Measurements from ENCODE around the gene ACOT7.

ACOT7 gene

GRCh38 chr1:6424000-6424565 lies 30.5 kb upstream of the ACOT7 start:
- DNase-seq (ENCODE audit: low read depth): no peak

DNA sequence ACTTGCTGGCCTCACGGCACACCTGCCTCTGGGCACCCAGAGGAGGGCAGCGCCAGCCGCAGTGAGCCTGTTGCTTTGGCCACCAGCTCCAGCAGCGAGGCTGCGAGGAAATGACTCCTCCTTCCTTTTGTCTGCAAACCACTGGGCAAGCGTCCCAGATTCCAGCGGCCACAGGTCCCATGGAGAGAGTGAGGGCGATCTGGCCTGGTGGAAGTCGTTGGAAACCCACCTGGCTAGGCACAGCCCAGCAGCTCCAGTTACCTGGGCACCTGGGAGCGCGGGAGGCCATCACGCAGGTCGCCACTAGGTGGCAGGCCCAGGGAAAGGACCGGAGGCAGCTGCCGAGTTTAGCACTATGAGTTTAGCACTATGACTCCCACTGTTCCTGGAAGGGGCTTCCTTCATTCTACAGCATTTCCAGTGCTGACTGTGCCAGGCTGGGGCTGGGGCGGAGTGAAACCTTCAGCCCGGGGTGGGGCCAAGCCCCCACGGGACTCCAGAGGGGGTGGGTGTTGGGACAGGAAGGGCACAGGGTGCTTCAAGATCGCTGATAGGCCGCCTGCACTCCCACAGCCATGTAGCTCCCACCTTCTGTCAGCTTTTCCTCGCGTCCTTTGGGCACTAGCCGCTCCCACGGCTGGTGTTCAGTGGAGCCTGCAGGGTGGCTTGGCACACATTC lies 29.9 kb upstream of the ACOT7 start:
- DNase-seq (ENCODE audit: low read depth): peak; percentile 55

- DNase-seq (ENCODE audit: low read depth): no peak
Observed at GRCh38 chr1:6421266-6421665, 27.7 kb upstream of the ACOT7 start.

DNA sequence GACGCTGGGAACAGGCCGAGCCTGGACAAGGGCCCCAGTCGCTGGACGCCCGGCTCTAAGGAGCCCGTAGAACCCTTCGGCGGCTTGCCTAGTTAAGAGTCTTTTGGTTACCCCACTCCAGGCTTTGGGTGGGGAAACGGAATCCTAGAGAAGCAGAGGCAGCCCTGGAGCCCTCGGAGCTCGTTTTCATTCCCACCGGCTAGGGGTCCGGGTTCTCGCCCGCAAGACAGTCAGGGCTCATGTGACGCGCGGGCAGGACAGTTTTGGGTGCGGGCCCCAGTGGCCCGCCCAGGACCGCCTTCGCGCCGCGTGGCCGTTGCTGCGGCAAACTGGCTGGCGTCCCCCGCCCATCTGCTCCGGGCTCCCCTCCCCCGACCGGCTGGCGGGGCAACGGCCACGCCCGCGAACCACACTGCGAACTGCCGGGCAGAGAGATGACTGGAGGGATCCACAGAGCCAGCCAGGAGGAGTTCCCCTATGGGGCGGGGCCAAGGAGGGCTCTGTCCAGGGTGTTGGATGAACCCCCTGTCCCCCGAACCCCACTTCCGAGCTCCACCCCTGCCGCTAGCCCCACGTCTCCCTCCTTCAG lies 27.0 kb upstream of the ACOT7 start:
- DNase-seq (ENCODE audit: low read depth): no peak

- no peak for DNase-seq (ENCODE audit: low read depth)
Observed at GRCh38 chr1:6419804-6420453, 26.4 kb upstream of the ACOT7 start, which contains the start of gene HES2. Gene HES2 (minus strand): TSS chr1:6419919. CDS start chr1:6419820, 99 bp downstream.

GRCh38 chr1:6419397-6419803 lies 25.8 kb upstream of the ACOT7 start:
- DNase-seq (ENCODE audit: low read depth): no peak

GRCh38 chr1:6418668-6419396 lies 25.3 kb upstream of the ACOT7 start:
- no peak for DNase-seq (ENCODE audit: low read depth)

- no peak for DNase-seq (ENCODE audit: low read depth)
Observed at GRCh38 chr1:6417961-6418667, 24.5 kb upstream of the ACOT7 start.

DNA sequence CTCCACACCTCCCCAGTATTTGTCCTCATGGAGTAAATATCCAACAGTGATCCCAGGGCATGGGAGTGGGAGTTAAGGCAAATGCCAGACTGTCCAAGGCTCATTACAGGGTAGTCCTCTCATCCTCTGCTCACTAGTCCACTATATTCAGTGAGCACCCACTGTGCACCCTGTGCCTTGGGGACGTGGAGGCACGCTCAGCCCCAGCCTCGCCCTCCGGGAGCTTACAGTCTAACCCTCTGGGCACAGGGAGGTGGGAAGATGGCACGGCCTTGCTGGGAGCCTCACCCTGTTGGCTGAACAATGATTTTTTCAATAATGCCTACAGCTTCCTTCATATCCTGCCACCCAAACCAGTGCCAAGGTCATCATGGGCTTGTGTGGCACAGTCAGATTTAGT lies 23.3 kb upstream of the ACOT7 start:
- no peak for DNase-seq (ENCODE audit: low read depth)

- DNase-seq (ENCODE audit: low read depth): no peak
Observed at GRCh38 chr1:6416295-6416656, 22.7 kb upstream of the ACOT7 start.

- no peak for DNase-seq (ENCODE audit: low read depth)
Observed at GRCh38 chr1:6414881-6415626, 21.5 kb upstream of the ACOT7 start.

DNA sequence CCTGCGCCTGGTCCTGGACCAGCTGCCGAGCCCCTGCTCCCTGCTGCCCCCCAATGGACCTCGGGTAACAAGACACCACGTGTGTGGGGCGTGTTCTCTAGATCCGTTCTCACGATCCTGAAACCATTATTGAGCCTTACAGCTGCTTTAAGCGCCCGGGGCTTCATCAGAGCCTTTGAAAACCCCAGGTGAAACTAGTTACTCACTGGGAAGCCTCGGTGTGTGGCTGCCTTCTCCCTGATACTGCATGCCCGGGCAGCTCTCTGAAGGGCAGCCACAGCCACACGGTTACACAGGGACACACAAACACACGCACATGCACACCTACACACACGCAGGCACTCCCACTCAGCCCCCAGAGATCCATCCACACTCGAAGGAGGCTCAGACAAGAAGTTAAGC lies 20.9 kb upstream of the ACOT7 start:
- no peak for DNase-seq (ENCODE audit: low read depth)

GRCh38 chr1:6412896-6413295 lies 19.3 kb upstream of the ACOT7 start:
- no peak for DNase-seq (ENCODE audit: low read depth)

- DNase-seq (ENCODE audit: low read depth): no peak
Observed at GRCh38 chr1:6410248-6410893, 16.8 kb upstream of the ACOT7 start.

- no peak for DNase-seq (ENCODE audit: low read depth)
Observed at GRCh38 chr1:6409733-6410132, 16.2 kb upstream of the ACOT7 start.

GRCh38 chr1:6409053-6409452 lies 15.5 kb upstream of the ACOT7 start:
- DNase-seq (ENCODE audit: low read depth): no peak

DNA sequence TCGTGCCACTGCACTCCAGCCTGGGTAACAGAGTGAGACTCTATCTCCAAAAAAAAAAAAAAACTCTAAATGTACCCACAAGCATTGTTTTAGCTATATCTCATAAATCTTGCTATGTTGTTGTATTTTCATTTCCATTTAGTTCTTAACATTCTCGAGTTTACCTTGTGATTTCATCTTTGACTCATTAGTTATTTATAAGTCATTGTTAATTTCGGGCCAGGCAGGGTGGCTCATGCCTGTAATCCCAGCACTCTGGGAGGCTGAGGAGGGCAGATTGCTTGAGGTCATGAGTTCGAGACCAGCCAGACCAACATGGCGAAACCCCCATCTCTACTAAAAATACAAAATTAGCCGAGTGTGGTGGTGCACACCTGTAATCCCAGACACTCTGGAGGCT lies 14.5 kb upstream of the ACOT7 start:
- no peak for DNase-seq (ENCODE audit: low read depth)

DNA sequence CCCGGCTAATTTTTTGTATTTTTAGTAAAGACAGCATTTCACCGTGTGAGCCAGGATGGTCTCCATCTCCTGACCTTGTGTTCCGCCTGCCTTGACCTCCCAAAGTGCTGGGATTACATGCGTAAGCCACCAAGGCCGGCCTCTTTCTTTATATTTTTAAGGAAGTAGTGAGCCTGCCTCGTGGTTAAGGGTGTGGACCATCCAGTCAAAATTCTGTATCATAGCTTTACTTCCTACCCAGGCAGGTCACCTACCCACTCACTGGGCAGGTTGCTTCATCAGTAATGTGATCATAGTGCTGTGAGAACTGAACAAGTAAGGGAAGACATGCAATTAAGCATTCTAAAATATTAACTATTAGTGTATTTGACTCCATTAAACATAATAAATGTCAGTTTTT lies 8.1 kb upstream of the ACOT7 start:
- DNase-seq (ENCODE audit: low read depth): no peak

GRCh38 chr1:6399294-6399693 lies 5.7 kb upstream of the ACOT7 start:
- no peak for DNase-seq (ENCODE audit: low read depth)

GRCh38 chr1:6397844-6398441 lies 4.4 kb upstream of the ACOT7 start:
- DNase-seq (ENCODE audit: low read depth): no peak

Measured in activated T-helper 1 cell treated with Interleukin-2 at 50 U/mL for 16 hours (primary cell).